ENCODE results near the gene BIK. TPM values are rescaled to one million over a fixed set of nuclear protein-coding genes. Genes with fewer than 3 reads are reported as not detected.

The BIK gene
- total RNA-seq, 6 donors from 2014 or later: 2.3 to 6.2 (median 2.7) TPM; not detected in 2

DNA sequence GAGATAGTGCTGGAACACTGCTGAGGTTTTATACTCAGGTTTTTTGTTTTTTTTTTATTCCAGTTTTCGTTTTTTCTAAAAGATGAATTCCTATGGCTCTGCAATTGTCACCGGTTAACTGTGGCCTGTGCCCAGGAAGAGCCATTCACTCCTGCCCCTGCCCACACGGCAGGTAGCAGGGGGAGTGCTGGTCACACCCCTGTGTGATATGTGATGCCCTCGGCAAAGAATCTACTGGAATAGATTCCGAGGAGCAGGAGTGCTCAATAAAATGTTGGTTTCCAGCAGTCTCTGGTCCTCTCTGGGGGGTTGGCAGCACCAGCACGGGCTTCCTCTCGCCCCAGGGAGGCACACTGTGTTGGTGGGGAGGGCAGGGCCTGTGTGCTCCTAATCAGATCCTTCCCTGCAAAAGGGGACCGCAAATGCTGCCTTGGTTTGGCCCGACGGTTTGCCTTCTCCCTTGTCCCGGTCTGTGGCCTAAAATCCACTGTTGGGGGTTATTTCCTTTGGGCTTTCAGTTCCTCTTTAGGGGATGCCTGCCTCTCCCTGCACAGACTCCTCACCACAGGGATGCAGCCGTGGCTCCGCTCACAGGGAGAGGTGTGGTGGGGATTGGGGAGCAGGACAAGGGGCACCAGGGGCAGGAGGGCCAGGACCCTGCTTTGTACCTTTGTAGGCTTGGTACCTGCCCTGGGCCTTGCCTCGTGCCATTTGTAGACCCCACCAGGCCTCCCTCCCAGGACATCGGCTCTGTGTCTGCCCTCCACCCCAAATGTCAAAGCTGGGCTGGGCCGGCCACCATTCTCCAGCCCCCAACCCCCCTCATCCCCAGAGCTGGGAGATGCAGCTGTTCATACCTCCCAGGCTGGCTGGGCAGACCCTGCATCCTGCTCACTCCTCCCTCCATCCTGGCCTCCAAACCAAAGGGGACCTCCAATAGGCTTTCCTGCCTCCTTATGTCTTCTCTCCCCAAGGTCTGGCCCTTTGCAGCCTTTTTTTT lies 19.2 kb downstream of the BIK start:
- ATAC-seq (ENCODE audit: low FRiP score in 2 of 2) (no peak), DNase-seq (no peak)
- Histone ChIP-seq H3K27ac (no peak overlapping the region), H3K9me3 (no peaks in the 10 kb centered on the region), H3K4me1 (peaks cover 5 to 30% (median 12%) of the 10 kb centered on the region in 4 donors), H3K36me3 (peaks cover 2 to 40% (median 18%) of the 10 kb centered on the region in 4 donors), H3K27me3 (no peaks in the 10 kb centered on the region), H3K4me3 (no peak overlapping the region)
- 65 to 67% methylated on average over 9 to 16 of the region's 16 CpGs for WGBS, 2 donors
- TF ChIP-seq, protein P1, sequence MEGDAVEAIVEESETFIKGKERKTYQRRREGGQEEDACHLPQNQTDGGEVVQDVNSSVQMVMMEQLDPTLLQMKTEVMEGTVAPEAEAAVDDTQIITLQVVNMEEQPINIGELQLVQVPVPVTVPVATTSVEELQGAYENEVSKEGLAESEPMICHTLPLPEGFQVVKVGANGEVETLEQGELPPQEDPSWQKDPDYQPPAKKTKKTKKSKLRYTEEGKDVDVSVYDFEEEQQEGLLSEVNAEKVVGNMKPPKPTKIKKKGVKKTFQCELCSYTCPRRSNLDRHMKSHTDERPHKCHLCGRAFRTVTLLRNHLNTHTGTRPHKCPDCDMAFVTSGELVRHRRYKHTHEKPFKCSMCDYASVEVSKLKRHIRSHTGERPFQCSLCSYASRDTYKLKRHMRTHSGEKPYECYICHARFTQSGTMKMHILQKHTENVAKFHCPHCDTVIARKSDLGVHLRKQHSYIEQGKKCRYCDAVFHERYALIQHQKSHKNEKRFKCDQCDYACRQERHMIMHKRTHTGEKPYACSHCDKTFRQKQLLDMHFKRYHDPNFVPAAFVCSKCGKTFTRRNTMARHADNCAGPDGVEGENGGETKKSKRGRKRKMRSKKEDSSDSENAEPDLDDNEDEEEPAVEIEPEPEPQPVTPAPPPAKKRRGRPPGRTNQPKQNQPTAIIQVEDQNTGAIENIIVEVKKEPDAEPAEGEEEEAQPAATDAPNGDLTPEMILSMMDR (IDR thresholded peaks at IDR 0.05): no peak
- TF ChIP-seq POLR2A (IDR thresholded peaks at IDR 0.05) (no peak), POLR2AphosphoS5 (IDR thresholded peaks at IDR 0.05) (no peak), EP300 (IDR thresholded peaks at IDR 0.05) (no peak)

DNA sequence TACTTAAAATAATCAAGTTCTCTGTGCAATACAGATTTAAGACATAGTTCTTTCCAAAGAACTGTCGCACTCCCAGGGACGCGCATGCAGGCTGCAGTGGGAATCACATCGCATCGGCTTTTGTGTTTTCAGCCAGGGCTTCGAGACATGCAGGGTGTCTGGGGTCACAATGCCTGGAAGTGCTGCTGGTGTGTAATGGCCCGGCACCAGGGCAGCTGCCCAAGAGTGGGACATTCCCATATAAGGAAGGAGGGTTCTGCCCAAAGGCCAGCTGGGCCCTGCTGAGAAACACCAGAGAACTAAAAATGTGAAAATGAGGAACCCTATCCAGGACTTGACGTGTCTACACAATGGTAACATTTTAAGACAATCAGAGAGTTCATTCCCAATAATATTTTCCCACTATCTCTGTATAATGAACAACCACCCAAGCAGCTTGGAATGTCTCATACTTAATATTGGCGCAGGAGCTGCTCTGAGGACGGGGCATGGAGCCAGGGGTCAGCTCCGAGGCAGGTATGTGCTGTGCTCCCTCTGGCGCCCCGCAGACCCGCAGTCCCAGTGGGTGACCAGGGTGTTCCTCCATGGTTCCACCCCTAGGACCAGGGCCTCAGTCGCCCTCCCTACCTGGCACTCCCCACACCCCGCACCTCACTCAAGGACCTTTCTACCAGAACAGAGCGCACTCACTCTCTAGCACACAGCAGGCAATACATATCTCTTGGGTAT lies 21.4 kb downstream of the BIK start:
- Histone ChIP-seq H3K27me3 (no peaks in the 10 kb centered on the region), H3K27ac (no peak overlapping the region), H3K4me1 (peaks cover 13 to 35% (median 20%) of the 10 kb centered on the region in 4 donors), H3K9me3 (no peaks in the 10 kb centered on the region), H3K36me3 (peaks cover 8 to 58% (median 23%) of the 10 kb centered on the region in 4 donors), H3K4me3 (no peak overlapping the region)
- ATAC-seq (ENCODE audit: low FRiP score in 2 of 2): peak in 1 of 2 donors; percentile 13
- TF ChIP-seq EP300 (IDR thresholded peaks at IDR 0.05): no peak
- no peak for TF ChIP-seq POLR2A (IDR thresholded peaks at IDR 0.05)
- TF ChIP-seq, protein P1 (IDR thresholded peaks at IDR 0.05): no peak
- TF ChIP-seq POLR2AphosphoS5 (IDR thresholded peaks at IDR 0.05): no peak
- WGBS, 2 donors: 76 to 86% methylated on average over 11 to 17 of the region's 17 CpGs
- DNase-seq: no peak

DNA sequence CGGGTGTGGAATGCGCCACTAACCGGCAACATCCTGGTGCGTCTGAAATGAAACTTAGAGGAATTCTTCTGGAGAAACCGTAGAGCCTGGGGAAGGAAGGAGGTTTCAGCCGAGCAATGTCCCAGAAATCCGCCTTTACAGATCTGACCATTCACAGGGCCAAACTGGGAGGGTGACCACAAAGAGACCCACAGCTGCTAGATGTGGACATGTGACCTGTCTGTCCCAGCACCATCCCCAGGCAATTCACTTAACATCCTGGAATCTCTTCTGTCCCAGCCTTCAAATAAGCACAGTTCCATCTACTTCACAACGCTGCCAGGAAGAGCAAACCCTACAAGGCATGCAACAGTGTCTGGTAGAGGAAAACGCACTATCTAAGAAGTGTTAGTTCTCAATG lies 22.9 kb downstream of the BIK start:
- Histone ChIP-seq H3K9me3 (no peaks in the 10 kb centered on the region), H3K27me3 (no peaks in the 10 kb centered on the region), H3K36me3 (peaks cover 10 to 72% (median 30%) of the 10 kb centered on the region in 4 donors), H3K4me3 (no peak overlapping the region), H3K4me1 (peaks cover 17 to 40% (median 19%) of the 10 kb centered on the region in 4 donors), H3K27ac (no peak overlapping the region)
- ATAC-seq (ENCODE audit: low FRiP score in 2 of 2): no peak
- DNase-seq: no peak
- WGBS, 2 donors: 88 to 89% methylated on average over 9 of the region's 9 CpGs
- TF ChIP-seq EP300 (IDR thresholded peaks at IDR 0.05) (no peak), POLR2A (IDR thresholded peaks at IDR 0.05) (no peak), POLR2AphosphoS5 (IDR thresholded peaks at IDR 0.05) (no peak)
- TF ChIP-seq, protein P1 (IDR thresholded peaks at IDR 0.05): no peak

DNA sequence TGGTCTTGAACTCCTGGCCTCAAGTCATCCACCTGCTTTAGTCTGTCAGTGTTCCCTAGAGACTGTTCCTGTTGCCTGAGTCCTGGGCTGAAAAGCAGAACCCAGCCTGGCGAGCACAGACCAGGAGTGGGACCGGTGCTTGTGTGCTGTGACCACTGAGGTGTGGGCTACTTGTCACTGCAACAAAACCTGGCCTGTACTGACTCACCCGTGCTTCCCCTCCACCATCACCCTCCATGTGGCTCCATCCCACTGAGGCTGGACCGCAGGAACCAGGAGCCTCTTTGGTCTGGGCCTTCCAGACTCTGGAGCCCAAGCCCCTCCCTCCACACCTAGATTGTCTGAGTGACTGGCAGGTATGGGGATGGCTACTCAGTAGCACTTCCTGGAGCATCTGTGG lies 24.0 kb downstream of the BIK start:
- Histone ChIP-seq H3K36me3 (peaks cover 10 to 79% (median 36%) of the 10 kb centered on the region in 4 donors), H3K4me3 (no peak overlapping the region), H3K27ac (peak overlapping the region in 1 of 4 donors; percentile 13), H3K4me1 (peaks cover 10 to 29% (median 14%) of the 10 kb centered on the region in 4 donors), H3K27me3 (no peaks in the 10 kb centered on the region), H3K9me3 (no peaks in the 10 kb centered on the region)
- TF ChIP-seq POLR2AphosphoS5 (IDR thresholded peaks at IDR 0.05) (no peak), POLR2A (IDR thresholded peaks at IDR 0.05) (no peak), EP300 (IDR thresholded peaks at IDR 0.05) (no peak)
- TF ChIP-seq, protein P1 (IDR thresholded peaks at IDR 0.05): no peak
- ATAC-seq (ENCODE audit: low FRiP score in 2 of 2) (no peak), DNase-seq (no peak)
- 100% methylated on average over 3 of the region's 4 CpGs for WGBS, 2 donors

All from upper lobe of left lung (tissue), 6 donors.